ENCODE measurements around the gene KIFAP3.
"Not testable (repeated sequence)": the region's sequence is repeated elsewhere in the genome, so short reads cannot be mapped to it uniquely, and the experiment has no call there.

Gene KIFAP3

DNA sequence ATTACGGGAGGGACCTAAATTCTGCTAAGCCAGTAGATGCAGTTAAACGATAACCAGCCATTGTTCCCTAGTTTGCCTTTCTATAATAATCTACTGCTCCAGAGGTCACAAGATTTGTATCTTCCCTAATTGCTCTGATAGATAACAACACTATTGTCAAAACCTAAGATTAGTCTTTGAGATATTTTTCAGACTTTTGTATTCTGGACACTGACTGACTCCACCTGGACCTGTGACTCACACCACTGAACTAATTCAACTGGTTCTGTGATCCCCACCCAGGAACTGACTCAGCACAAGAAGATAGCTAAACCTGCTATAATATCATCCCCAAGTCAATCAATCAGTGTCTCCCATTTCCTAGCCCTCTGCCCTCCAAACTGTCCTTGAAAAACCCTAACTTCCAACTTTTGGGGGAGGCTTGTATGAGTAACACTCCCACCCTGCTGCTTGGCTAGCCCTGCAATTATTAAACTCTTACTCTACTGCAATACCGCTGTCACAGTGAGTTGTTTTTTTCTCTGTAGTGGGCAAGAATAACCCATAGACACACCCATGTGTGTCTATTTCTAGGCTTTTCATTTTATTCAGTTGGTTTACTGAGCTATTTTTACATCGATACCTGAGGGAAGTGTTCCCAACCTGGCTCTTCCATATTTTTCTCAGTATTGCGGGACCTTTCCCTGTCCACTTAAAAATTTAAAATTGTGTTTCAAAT, 11.2 kb downstream of the KIFAP3 start:
- no peak for DNase-seq

DNA sequence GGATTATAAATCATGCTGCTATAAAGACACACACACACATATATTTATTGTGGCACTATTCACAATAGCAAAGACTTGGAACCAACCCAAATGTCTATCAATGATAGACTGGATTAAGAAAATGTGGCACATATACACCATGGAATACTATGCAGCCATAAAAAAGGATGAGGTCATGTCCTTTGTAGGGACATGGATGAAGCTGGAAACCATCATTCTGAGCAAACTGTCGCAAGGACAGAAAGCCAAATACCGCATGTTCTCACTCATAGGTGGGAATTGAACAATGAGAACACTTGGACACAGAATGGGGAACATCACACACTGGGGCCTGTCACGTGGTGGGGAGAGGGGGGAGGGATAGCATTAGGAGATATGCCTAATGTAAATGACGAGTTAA, 12.8 kb downstream of the KIFAP3 start:
- not testable (repeated sequence) for DNase-seq

DNA sequence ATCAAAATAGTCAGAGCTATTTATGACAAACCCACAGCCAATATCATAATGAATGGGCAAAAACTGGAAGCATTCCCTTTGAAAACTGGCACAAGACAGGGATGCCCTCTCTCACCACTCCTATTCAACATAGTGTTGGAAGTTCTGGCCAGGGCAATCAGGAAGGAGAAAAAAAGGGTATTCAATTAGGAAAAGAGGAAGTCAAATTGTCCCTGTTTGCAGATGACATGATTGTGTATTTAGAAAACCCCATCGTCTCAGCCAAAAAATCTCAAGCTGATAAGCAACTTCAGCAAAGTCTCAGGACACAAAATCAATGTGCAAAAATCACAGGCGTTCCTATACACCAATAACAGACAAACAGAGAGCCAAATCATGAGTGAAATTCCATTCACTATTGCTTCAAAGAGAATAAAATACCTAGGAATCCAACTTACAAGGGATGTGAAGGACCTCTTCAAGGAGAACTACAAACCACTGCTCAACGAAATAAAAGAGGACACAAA, 14.4 kb downstream of the KIFAP3 start:
- not testable (repeated sequence) for DNase-seq

DNA sequence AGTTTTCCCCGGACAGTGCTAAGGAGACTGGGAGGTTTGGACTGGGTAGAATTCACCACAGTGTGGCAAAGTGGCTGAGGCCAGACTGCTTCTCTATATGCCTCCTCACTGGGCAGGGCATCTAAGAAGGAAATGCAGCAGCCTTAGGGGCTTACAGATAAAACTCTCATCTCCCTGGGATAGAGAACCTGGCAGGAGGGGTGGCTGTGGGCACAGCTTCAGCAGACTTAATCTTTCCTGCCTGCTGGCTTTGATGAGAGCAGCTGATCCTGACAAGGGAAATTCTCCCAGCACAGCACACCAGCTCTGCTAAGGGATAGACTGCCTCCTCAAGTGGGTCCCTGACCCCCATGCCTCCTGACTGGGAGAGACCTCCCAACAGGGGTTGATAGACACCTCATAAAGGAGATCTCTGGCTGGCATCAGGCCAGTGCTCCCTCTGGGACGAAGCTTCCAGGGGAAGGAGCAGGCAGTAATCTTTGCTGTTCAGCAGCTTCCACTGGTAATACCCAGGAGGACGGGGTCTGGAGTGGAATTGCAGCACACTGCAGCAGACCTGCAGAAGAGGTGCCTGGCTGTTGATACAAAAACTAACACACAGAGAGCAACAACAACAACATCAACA, 25.2 kb downstream of the KIFAP3 start:
- DNase-seq, result no peak

DNA sequence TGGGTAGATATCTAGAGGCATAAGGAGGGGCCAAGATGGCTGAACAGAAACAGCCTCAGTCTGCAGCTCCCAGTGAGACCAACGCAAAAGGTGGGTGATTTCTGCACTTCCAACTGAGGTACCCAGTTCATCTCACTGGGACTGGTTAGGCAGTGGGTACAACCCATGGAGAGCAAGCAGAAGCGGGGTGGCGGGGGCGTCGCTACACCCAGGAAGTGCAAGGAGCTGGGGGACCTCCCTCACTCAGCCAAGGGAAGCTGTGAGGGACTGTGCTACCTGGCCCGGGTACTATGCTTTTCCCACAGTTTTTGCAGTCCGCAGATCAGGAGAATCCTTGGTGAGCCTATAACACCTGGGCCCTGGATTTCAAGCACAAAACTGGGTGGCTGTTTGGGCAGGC, 26.0 kb downstream of the KIFAP3 start:
- no peak for DNase-seq

DNA sequence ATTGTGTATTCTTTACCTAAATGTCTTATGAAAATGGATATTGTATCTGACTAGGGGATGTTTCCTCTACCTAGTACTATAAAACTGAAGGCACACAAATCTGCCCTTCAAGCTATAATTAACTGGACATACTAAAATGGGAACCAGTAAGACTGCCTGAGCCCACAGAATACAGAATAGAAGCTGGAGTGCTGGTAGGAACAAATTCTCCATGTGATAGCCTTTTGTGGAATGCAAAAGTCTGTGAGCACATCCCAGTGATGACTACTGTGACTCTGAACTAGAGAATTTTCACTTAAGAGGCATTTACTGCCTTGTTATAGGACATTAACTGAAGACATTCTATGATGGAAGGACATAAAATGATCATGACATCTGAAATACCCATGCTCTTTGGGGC, 30.3 kb downstream of the KIFAP3 start:
- peak; percentile 9 for DNase-seq

DNA sequence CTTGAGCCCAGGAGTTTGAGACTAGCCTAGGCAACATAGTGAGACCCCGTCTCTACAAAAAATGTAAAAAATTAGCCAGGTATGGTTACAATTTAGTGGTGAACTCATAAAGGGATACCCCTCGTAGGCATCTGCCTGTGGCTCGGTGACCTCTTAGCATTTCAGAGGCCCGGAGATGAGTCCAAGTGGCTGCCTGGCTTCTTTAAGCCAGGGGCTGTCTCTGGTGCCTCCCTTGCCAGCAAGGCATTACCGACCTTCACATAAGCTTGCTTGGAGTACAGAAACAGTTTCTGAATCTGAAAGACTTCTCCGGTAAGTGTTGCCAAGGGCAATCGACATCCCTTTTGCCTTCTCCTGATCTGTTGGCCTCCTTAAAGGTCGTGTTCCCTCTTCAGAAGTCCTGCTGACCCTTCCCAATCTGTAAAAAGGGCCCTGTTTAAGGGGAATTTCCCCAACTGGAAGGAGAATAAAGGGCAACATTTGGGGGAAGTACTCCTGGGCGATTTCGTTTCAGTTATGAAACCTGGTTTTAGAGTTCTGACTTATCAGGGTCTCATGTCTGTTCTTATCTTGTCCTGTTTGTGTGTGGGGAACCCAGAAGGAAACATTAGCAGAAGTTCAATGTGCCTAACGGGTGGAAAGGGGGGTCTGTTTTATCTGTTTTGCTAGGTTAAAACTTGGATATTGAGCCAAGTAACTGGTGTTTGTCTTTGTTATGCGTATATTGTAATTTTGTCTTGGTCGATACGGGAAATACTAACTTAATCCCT, 32.9 kb downstream of the KIFAP3 start:
- no peak for DNase-seq

DNA sequence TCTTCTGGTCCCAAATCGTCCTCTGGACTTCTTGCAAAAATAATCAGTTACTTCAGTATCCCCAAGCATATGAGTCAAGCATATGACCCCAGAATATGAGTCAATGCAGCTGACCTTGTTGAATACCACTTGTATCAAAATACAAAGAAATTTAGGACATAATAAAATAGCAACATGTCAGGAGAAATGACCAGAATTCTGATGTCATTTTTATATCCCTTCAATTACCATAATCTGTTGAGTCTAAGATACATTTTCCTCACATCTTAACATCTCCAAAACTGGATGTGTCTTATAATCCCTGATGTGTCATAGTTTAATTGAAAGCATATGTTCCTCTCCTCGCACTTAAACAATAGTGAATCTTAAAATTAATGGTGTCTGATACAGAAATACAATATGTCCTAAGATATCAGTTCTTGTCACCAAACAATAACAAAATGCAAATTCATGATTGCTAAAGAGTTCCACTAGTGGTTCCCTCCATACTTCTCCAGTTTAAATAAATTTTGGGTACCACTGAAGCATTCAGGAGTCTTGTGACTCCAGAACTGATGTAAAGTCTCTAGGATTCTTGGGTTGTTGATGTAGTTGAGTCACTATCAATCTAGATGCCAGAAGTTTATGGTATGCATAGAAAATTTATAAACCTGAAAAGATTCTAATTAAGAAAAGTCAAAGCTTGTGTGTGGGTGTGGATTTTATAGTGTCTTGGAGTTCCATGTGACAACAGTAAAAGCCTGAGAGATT, 41.8 kb downstream of the KIFAP3 start:
- peak; percentile 73 for DNase-seq

DNA sequence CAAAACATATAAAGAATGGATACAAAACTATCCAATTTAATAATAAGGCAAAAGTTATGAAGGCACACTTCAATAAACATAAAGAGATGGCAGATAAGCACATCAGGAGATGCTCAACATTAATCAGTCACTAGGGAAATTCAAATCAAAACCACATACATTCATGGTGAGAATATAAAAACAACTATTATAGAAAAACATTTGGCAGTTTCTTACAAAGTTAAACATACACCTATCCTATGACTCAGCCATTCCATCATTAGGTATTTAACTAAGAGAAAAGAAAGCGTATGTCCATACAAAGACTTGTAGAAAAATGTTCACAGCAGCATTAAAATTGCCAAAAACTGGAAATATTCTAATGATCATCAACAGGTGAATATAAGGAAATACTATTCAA, 44.3 kb downstream of the KIFAP3 start:
- DNase-seq, result no peak

DNA sequence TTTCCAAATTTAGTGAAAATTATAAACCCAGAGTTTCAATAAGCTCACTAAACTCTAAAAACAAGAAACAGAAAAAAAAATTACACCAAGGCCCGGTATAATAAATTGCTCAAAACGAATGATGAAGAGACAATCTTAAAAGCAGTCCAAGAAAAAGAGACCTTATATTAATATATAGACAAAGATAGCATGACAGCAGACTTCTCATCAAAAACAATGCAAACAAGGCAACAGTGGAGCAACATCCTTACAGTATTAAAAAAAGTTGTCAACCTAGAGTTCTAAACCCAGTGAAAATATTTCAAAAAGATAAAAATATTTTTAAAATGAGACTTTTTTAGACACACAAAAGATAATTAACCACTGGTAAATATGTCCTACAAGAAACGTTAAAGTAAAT, 46.7 kb downstream of the KIFAP3 start:
- no peak for DNase-seq

DNA sequence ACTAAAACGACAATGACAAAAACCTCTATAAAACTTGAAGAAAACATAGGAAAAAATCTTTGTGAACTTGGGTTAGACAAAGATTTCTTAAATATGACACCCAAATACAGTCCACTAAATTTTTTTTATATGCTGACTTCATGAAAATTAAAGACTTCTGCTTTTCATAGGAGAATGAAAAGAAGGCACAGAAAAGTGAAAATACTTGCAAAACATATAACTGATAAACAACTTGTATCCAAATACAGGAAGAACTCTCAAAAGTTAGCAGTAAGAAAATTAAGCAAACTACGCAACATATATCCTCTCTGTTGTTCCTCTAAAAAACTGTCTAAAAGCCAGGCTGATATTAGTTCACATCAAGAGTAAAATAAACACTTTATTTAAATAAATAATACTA, 53.6 kb downstream of the KIFAP3 start:
- DNase-seq, result no peak

DNA sequence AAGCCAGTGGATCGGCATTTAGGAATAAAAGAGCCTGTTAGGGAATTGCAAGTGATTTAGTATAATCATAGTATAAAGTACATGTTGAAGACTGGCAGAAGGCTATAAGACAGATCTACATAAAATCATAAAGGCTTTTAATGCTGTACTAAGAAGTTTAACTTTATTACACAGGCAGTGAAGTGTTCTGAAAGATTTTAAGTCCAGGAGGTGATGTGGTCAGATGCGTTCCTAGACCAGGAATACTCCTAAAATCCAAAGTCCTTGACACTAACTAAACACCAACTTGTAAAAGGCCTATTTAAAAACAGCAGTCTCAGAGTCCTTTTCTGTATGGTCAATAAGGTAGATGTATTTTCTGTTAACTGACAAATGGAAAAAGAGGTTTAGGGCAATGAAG, 57.0 kb downstream of the KIFAP3 start:
- no peak for DNase-seq

DNA sequence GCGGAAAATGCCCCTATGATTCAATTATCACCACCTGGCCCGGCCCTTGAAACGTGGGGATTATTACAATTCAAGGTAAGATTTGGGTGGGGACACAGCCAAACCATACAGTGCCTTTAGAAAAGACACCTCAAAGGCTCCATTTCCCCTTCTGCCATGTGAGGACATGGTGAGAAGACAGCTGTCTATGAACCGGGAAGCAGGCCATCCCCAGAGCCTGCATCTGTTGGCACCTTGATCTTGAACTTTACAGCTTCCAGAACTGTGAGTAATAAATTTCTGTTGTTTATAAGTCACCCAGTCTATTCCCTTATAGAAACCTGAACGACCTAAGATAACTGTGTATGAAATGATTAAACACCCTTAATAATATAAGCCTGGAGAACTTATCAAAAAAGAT, 61.6 kb downstream of the KIFAP3 start:
- DNase-seq, result no peak

DNA sequence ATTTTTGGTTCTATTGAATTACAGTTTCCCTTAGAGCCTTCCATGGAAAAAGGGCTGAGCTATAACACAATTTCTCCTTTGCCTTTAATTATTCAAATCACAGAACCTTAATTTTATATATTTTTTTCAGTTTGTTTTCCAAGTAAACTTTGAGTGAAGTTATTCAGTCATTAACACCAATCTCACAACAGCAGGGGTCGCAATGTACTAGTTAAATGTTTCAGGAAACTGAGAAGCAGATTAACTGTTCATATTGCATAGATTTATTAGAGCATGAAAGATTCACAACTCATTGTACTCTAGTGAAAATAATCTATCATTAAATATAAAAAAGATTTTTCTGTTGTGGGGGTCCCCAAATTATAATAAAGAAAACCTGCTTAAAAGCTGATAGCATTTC, 64.1 kb downstream of the KIFAP3 start:
- DNase-seq, result peak; percentile 78

DNA sequence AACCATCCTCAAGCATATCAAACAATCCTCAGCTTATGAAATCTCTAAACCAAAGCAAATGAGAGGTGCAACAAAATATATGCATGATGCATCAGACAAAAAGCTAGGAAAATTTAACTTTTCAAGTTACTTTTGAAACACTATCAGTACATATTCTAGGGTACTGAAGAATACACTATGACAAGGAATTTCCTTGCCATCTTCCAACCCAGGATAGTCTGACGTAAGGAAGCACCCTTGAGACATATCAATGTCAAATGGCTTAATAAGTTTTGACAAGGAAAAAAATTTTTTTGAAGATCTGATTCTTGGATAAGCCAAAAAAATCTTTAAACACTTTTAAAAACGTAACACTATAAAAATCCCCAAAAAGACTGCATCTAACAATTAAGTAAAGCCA, 64.9 kb downstream of the KIFAP3 start:
- DNase-seq, result no peak

DNA sequence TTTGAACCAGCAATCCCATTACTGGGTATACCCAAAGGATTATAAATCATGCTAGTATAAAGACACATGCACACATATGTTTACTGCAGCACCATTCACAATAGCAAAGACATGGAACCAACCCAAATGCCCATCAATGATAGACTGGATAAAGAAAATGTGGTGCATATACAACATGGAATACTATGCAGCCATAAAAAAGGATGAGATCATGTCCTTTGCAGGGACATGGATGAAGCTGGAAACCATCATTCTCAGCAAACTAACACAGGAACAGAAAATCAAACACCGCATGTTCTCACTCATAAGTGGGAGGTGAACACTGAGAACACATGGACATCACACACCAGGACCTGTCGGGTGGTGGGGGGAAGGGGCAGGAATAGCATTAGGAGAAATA, 65.8 kb downstream of the KIFAP3 start:
- not testable (repeated sequence) for DNase-seq

DNA sequence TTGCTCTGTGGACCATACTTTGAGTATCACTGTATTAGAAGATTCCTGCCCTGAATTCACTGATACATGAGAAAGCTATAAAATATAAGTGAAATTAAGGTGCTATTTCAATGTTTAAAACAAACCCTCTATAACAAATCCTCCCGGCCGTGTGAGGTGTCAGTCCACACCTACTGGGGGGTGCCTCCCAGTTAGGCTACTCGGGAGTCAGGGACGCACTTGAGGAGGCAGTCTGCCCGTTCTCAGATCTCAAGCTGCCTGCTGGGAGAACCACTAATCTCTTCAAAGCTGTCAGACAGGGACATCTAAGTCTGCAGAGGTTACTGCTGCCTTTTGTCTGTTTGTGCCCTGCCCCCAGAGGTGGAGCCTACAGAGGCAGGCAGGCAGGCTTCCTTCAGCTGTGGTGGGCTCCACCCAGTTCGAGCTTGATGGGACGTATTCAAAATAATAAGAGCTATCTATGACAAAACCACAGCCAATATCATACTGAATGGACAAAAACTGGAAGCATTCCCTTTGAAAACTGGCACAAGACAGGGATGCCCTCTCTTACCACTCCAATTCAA, 71.1 kb downstream of the KIFAP3 start:
- not testable (repeated sequence) for DNase-seq

DNA sequence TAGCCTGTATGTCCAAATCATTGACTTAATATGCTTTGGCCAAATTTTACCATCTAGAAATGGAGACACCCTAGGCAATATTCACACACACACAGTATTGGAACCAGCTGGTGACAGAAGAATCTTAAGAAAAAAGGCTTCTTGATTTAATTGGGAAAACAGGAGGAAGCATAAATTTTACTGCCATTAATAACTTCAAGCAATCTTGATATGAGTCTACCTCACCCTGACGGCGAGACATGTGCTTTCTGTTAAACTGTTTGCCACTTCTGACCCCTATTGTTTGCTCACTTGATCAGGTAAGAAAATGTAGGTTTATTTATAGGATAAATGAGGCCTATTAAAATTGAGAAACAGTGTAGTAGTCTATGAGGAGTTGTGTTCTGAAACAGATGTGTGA, 73.2 kb downstream of the KIFAP3 start:
- no peak for DNase-seq

DNA sequence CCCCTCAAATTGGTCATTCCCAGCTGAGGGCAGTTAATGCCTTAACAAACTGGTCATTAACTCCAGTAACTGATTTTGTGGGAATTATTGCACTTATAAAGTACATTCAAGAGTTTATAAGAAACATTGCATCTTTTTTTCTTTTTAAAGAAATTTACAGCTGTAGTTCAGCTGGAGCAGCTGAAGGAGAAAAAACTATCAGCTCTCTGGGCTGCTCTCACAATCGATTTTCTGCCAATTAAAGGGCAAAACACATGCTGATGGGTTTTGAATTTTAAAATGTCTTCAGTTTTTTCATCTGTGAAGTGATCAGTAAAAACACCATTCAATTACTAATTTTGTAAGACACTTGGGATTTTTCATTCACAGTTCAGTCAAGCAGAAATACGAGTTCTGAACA, 74.7 kb downstream of the KIFAP3 start:
- DNase-seq, result no peak

DNA sequence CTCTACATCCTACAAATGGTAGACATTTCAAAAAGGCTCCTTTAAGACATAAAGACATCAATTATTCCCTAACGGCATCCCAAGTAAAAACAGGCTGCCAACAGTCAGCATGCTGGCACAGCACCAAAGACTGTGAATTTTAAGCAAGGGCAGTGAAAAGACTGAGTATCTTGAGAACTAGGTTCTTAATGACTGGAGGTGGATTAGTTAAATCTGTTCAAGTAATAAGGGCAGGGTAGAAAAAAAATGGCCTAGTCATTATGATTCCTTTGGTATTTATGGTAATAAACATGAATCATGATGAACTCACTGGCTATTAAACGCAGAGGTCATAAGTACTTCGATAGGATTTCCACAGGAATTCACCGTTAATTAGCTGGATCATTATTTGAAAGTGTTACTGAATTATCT, 75.2 kb downstream of the KIFAP3 start:
- DNase-seq, result peak; percentile 59

DNA sequence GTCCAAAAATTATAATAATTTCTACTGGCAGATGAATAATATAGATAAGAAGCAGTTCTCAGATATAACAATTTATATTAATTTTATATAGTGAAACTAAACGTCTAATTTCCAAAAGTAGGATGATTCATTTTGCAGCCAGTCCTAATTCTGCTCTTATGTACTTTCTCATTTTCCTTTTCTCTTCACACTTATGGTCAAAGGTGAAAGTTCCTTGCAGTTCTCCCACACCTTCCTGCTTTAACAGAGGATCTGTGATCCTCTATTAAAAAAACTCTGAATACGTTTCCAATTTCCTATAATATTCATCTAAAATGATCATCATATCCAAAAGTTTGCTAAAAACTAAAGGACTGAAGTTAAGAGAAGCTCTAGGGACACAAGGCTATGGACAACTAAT, 78.5 kb downstream of the KIFAP3 start:
- no peak for DNase-seq

DNA sequence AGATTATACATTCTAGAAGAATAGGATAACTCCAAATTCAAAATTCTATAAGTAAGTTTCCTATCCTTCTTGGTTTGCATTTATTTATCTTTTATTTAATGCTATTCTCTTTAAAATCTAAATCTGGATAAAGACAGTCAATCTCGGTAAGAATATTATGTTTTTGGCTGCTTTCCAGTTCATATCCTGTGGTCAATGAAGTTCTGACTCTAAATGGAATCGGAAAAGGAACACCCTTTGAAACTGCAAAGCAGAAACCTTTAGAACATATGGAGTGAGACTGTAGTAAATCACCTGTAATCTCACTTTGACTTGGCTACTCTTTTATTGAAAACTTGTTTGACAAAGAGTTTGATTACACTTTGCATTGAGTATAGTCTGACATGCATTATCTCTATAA, 85.2 kb downstream of the KIFAP3 start:
- DNase-seq, result no peak

DNA sequence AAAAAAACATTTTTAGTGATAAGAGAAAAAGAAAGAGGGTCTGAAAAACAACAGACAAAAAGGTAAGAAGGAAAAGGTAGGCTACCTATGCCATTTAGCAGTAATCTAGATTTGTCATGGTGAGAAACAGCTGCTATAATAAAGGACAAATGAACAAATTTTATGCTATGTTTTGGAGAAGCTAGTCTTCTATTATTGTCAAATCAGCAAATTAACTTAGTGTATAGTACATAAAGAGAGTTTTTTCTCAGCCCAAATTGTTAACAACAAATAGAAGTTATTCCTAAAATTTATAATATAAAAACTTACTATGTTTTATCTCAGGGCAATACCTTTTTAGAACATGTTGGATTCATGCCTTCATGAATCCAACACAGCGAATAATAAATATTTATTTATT, 88.7 kb downstream of the KIFAP3 start:
- DNase-seq, result no peak
